Measurements from ENCODE around the gene VWA8.

Gene VWA8

DNA sequence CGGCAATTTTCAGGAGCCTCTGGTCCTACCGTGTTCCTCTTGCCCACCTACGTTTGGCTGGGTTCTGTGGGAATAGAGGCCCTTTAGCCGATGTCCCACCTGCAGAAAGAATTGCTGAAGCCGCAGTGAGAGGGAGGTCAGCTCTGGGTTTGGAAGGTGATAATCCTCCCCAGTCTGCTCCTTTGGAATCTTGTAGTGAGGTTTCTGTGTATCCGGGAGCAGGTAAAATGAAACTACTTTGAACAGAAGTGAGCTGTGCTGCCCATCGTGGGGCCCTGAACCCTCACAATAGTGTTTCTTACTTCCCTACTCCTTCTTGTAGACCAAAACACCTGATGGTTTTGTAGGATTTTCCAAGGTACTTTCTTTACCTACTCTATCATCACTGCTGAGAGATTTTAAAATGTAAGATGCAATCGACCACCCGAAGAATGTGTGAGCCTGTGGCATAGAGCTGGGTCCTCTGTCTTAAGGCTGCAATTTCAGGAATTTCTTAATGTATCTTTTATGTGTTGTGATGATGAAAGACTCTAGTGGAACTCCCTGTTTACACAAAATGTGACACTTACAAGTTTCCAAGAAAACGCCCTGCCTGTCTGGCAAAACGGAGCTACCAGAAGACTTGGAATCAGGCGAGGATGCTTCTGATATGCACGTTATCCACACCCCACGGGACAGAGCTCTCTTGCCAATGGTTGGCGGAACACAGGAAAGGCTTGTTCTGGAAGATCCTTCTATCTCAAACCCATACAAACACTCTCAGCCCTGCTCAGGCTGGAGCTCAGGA, 427.4 kb downstream of the VWA8 start:
- TF ChIP-seq, protein P1, sequence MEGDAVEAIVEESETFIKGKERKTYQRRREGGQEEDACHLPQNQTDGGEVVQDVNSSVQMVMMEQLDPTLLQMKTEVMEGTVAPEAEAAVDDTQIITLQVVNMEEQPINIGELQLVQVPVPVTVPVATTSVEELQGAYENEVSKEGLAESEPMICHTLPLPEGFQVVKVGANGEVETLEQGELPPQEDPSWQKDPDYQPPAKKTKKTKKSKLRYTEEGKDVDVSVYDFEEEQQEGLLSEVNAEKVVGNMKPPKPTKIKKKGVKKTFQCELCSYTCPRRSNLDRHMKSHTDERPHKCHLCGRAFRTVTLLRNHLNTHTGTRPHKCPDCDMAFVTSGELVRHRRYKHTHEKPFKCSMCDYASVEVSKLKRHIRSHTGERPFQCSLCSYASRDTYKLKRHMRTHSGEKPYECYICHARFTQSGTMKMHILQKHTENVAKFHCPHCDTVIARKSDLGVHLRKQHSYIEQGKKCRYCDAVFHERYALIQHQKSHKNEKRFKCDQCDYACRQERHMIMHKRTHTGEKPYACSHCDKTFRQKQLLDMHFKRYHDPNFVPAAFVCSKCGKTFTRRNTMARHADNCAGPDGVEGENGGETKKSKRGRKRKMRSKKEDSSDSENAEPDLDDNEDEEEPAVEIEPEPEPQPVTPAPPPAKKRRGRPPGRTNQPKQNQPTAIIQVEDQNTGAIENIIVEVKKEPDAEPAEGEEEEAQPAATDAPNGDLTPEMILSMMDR (IDR thresholded peaks at IDR 0.05; ENCODE audit: low read depth, low read length), result no peak
- TF ChIP-seq POLR2A (IDR thresholded peaks at IDR 0.05; ENCODE audit: extremely low read depth, insufficient read length) (no peak), MYC (IDR thresholded peaks at IDR 0.05; ENCODE audit: low read depth, low read length) (no peak)
- no peak overlapping the region for H3K4me3 ChIP-seq (ENCODE audit: low read depth, low read length)
- DNase-seq (ENCODE audit: low read depth), result no peak

- TF ChIP-seq, protein P1 (IDR thresholded peaks at IDR 0.05; ENCODE audit: low read depth, low read length), result no peak
- TF ChIP-seq POLR2A (IDR thresholded peaks at IDR 0.05; ENCODE audit: extremely low read depth, insufficient read length) (no peak), MYC (IDR thresholded peaks at IDR 0.05; ENCODE audit: low read depth, low read length) (no peak), MAX (IDR thresholded peaks at IDR 0.05; ENCODE audit: low read depth, low read length) (no peak)
- DNase-seq (ENCODE audit: low read depth), result no peak
- no peak overlapping the region for H3K4me3 ChIP-seq (ENCODE audit: low read depth, low read length)
These were observed 432.9 kb downstream of the VWA8 start for GRCh38 chr13:41528021-41528420.

- peak; percentile 27 for DNase-seq (ENCODE audit: low read depth)
- TF ChIP-seq, protein P1 (IDR thresholded peaks at IDR 0.05; ENCODE audit: low read depth, low read length), result no peak
- no peak overlapping the region for H3K4me3 ChIP-seq (ENCODE audit: low read depth, low read length)
These were observed 440.0 kb downstream of the VWA8 start for GRCh38 chr13:41520660-41521630.

GRCh38 chr13:41520016-41520659, 440.8 kb downstream of the VWA8 start:
- no peak overlapping the region for H3K4me3 ChIP-seq (ENCODE audit: low read depth, low read length)
- TF ChIP-seq MAX (IDR thresholded peaks at IDR 0.05; ENCODE audit: low read depth, low read length), result no peak
- TF ChIP-seq, protein P1 (IDR thresholded peaks at IDR 0.05; ENCODE audit: low read depth, low read length), result no peak
- no peak for TF ChIP-seq MYC (IDR thresholded peaks at IDR 0.05; ENCODE audit: low read depth, low read length)
- TF ChIP-seq POLR2A (IDR thresholded peaks at IDR 0.05; ENCODE audit: extremely low read depth, insufficient read length), result no peak
- peak; percentile 75 for DNase-seq (ENCODE audit: low read depth)

Data from NB4 (cell line).